Body of pancreas (tissue), 4 donors: ENCODE measurements around the gene LRRC7. TPM values are rescaled to one million over a fixed set of nuclear protein-coding genes. Genes with fewer than 3 reads are reported as not detected.

ENCODE experiments used
- ATAC-seq: fragments of 150-250 bp; one replicate; pipeline ENCODE4 v1.9.1; 2016
- DNase-seq, 4 donors: peaks; one replicate each; pipeline ENCODE4 v3.0.0-alpha.2; 2019
- H3K27ac ChIP-seq, 4 donors: fragments of 200-600 bp; sonication (generic); 1 replicate in 3 of 4; 2 replicates in 1 of 4; pipeline versions ENCODE4 v1.5.1 to v1.6.1; 2016 to 2019; ENCODE audit warnings: mild to moderate bottlenecking in 1 of 4, mixed read lengths in 1 of 4, moderate library complexity in 1 of 4
- H3K27me3 ChIP-seq, 2 donors: fragments of 200-600 bp; sonication (generic); one replicate each; pipeline ENCODE4 v1.6.0; 2016; ENCODE audit warnings: mild to moderate bottlenecking in 1 of 2
- H3K36me3 ChIP-seq, 2 donors: fragments of 200-600 bp; sonication (generic); replicated peaks in 1 of 2; 2 replicates each; pipeline ENCODE4 v1.5.1; 2016; ENCODE audit warnings: low read depth in 2 of 2; ENCODE audit not compliant: insufficient read depth in 1 of 2
- H3K4me1 ChIP-seq: fragments of 200-600 bp; sonication (generic); one replicate; pipeline ENCODE4 v1.6.0; 2016
- H3K4me3 ChIP-seq, 2 donors: fragments of 200-600 bp; sonication (generic); 1 replicate in 1 of 2; 2 replicates in 1 of 2; pipeline ENCODE4 v1.5.1; 2016 to 2019
- H3K9me3 ChIP-seq, 3 donors: fragments of 200-600 bp; sonication (generic); 1 replicate in 2 of 3; 2 replicates in 1 of 3; pipeline ENCODE4 v1.5.1; 2016
- CTCF ChIP-seq, 7 experiments: fragments of 450-650 bp in 4 of 7; fragments of 200-600 bp in 3 of 7; sonication (generic) in 3 of 7; IDR thresholded peaks; one replicate each; pipeline ENCODE4 v1.5.1; 2016 to 2019; ENCODE audit warnings: antibody characterized with exemption in 7 of 7
- POLR2A ChIP-seq, 3 donors: fragments of 450-650 bp; IDR thresholded peaks; one replicate each; pipeline ENCODE4 v1.6.1; 2016; ENCODE audit warnings: antibody characterized with exemption in 3 of 3, mild to moderate bottlenecking in 2 of 3
- WGBS, 2 donors: methylation state at CpG; one replicate each; pipeline ENCODE4 v1.1.5; 2017; 5-methylcytosine and 5-hydroxymethylcytosine counted together
- intact Hi-C: fragments of 100-400 bp; cut with DNase I; formaldehyde crosslinking; loops from one replicate; pipeline ENCODE4 v1.15.1; 2023
- total RNA-seq, 2 donors: library from RNA; depleted of rRNA; stranded (reverse); fragments of >200 nt; gene quantifications; one replicate each; pipeline ENCODE4 v1.1.0, GENCODE V29; 2016

LRRC7 gene
- total RNA-seq, 2 donors from 2014 or later = 1.3 to 2.6 TPM

GRCh38 chr1:69569175-69569541, 1.4 kb downstream of the LRRC7 start:
- intact Hi-C loops = no loop called here
- Histone ChIP-seq H3K4me3 (no peak overlapping the region), H3K27ac (no peak overlapping the region), H3K4me1 (peaks cover 25% of the 10 kb centered on the region), H3K36me3 (no peaks in the 10 kb centered on the region), H3K27me3 (peaks cover 0 to 3% of the 10 kb centered on the region in 2 donors), H3K9me3 (no peaks in the 10 kb centered on the region)
- ATAC-seq (no peak), DNase-seq (no peak)
- 1 to 2% methylated on average over 12 of the region's 12 CpGs for WGBS, 2 donors
- TF ChIP-seq POLR2A (IDR thresholded peaks at IDR 0.05) = no peak

DNA sequence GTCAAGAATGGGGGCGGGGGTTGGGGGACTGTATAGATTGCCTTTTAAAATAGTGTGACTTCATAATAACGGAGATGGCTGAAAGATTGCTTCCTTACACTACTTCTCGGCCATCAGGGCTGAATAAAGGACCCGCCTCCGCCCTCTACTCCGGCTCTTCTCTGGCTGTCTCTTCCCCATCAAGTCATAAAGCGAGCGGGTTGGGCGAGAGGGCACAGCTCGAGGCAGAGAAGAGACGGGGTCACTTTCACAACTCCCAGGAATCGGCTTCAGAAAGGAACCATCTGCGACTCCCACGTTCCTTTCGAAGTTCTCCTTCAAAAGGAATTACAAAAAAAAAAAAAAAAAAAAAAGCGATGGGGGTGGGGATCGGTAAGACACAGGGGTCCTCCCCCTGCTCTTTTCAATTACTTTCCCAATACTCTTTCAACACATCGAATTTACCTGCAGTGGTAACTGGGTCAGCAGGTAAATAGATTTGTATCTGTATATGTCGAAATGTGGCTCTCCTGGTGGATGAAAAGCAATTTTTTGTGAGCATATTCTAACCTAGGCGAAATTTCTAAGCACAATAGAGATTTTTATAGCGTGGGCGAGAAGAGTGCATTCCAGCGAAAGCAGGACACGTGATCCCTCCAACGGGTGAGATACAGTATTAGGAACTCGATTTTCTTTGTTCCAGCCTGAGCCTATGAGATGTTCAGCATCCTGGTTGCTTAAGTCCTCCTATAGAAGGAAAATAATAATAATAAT, 2.0 kb downstream of the LRRC7 start:
- Histone ChIP-seq H3K9me3 (no peaks in the 10 kb centered on the region), H3K27ac (no peak overlapping the region), H3K4me1 (peaks cover 25% of the 10 kb centered on the region), H3K4me3 (no peak overlapping the region), H3K36me3 (no peaks in the 10 kb centered on the region), H3K27me3 (peaks cover 0 to 3% of the 10 kb centered on the region in 2 donors)
- intact Hi-C loops = no loop called here
- no peak for DNase-seq
- TF ChIP-seq POLR2A (IDR thresholded peaks at IDR 0.05) (no peak), CTCF (IDR thresholded peaks at IDR 0.05) (no peak)
- no peak for ATAC-seq
- WGBS, 2 donors = 6 to 11% methylated on average over 26 of the region's 26 CpGs

DNA sequence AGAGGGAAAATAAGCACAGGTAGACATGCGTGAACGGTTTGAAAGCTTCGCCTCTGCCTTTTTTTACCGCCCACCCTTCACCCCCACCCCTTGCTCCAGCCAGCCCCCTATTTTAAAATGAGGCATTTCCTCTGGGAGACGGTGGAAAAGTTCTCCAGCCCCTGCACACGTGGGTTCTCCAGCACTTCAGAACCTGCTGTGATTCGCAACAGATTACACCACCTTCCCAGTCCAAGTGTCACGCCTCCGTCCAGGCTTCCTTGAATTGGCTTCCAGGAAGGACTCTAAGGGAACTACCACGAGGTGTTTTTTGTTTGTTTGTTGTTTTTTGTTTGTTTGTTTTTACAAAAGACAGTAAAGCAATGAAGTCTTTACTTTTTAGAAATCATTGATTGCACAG, 2.6 kb downstream of the LRRC7 start:
- 36 to 45% methylated on average over 10 of the region's 10 CpGs for WGBS, 2 donors
- no peak for DNase-seq

GRCh38 chr1:69572921-69573320, 5.2 kb downstream of the LRRC7 start:
- intact Hi-C loops = no loop called here
- 70 to 79% methylated on average over 2 of the region's 2 CpGs for WGBS, 2 donors
- DNase-seq = no peak

More for the DNA sequence above, 2.6 kb downstream of the LRRC7 start:
- intact Hi-C loops = no loop called here
- no peak overlapping the region for H3K4me3 ChIP-seq
- H3K27me3 ChIP-seq = peaks cover 0 to 3% of the 10 kb centered on the region in 2 donors
- ATAC-seq = no peak
- TF ChIP-seq CTCF (IDR thresholded peaks at IDR 0.05) (no peak), POLR2A (IDR thresholded peaks at IDR 0.05) (no peak)
- H3K9me3 ChIP-seq = no peaks in the 10 kb centered on the region
- no peaks in the 10 kb centered on the region for H3K36me3 ChIP-seq
- peaks cover 25% of the 10 kb centered on the region for H3K4me1 ChIP-seq
- no peak overlapping the region for H3K27ac ChIP-seq

GRCh38 chr1:69573911-69574310, 6.2 kb downstream of the LRRC7 start:
- intact Hi-C loops = no loop called here
- DNase-seq (no peak), ATAC-seq (no peak)
- no peaks in the 10 kb centered on the region for H3K36me3 ChIP-seq
- peaks cover 0 to 3% of the 10 kb centered on the region in 2 donors for H3K27me3 ChIP-seq
- no peaks in the 10 kb centered on the region for H3K9me3 ChIP-seq
- WGBS, 2 donors = 44 to 50% methylated on average over 2 of the region's 2 CpGs
- no peak overlapping the region for H3K27ac ChIP-seq
- no peak overlapping the region for H3K4me3 ChIP-seq
- H3K4me1 ChIP-seq = peaks cover 9% of the 10 kb centered on the region
- no peak for TF ChIP-seq CTCF (IDR thresholded peaks at IDR 0.05)
- no peak for TF ChIP-seq POLR2A (IDR thresholded peaks at IDR 0.05)

More at GRCh38 chr1:69572921-69573320, 5.2 kb downstream of the LRRC7 start:
- no peaks in the 10 kb centered on the region for H3K9me3 ChIP-seq
- no peak overlapping the region for H3K27ac ChIP-seq
- peaks cover 19% of the 10 kb centered on the region for H3K4me1 ChIP-seq
- no peaks in the 10 kb centered on the region for H3K36me3 ChIP-seq
- no peak for TF ChIP-seq CTCF (IDR thresholded peaks at IDR 0.05)
- TF ChIP-seq POLR2A (IDR thresholded peaks at IDR 0.05) = no peak
- no peak overlapping the region for H3K4me3 ChIP-seq
- ATAC-seq = no peak
- H3K27me3 ChIP-seq = peaks cover 0 to 3% of the 10 kb centered on the region in 2 donors
